Measurements from ENCODE around the gene MYO3B. TPM values are rescaled to one million over a fixed set of nuclear protein-coding genes. Genes with fewer than 3 reads are reported as not detected.
"Not testable (repeated sequence)": the region's sequence is repeated elsewhere in the genome, so short reads cannot be mapped to it uniquely, and the experiment has no call there.

MYO3B gene
- total RNA-seq, 1 donor from 2014 or later: 5.5 TPM

DNA sequence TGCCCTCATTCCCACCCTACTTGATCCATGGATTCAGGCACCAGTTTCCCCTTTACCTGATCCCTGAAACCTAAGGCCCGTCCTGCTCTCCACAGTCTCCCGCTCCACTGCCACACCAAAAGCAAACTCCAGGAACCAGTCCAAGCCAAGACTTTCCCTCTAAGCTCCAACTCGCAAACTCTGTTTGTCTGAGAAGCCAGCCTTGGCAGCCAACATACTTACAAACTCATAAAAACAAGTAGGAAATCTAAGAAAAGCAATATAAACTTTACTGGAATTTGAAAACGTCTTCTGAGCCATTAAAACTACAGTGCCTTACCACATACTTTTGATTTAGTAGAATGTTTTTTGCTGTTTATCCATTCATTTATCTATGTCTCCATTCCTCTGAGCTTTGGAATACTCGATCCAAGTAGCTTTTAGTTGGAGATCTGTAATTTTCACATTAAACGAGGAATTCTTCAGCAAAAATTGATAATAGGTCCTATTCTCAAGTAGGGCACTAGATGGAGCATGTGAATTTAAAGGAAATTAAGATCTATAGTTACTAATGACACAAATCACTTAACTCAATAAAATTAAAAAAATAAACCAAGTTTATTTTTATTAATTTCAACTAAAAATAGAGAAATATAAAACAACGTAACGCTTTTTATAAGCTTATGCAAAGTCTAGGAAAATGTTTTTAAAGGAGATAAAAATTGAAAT is 199.7 kb downstream of the MYO3B start:
- no peak for DNase-seq

DNA sequence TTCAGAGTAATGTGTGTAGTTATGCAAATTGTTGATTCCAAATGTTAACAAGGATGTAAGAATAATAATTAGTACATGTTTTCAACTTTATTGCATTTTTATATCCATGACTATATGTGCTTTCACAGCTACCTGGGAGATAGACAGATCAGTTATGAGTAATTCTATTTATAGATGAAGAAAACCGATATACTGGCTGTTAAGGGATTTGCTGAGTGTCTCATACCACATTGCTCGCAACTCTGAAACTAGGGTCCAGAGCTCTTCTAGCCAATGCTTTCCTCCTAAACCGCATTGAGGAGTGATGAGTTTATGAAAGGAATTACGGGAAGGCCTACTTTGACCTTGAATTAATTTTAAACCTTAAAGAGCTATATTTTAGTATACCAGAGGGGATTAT is 202.3 kb downstream of the MYO3B start:
- DNase-seq: no peak

DNA sequence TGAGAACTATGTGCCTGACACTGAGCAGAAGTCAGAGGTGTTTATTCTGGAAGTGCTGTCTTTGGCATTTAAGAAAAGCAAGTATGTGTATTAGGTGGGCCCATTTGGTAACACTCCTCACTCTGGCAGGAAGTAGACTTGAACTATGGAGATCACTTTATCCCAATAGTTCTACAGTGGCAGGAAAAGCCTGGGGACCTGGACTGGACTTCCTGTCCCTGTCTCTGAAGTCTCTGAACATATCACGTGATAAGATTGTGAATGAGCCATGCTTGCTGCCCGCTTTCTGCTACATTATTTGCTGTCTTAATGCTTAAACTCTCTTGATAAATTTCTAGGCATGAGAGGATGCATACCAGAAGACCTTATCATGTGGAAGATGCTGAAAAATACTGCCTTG is 203.7 kb downstream of the MYO3B start:
- DNase-seq: no peak

DNA sequence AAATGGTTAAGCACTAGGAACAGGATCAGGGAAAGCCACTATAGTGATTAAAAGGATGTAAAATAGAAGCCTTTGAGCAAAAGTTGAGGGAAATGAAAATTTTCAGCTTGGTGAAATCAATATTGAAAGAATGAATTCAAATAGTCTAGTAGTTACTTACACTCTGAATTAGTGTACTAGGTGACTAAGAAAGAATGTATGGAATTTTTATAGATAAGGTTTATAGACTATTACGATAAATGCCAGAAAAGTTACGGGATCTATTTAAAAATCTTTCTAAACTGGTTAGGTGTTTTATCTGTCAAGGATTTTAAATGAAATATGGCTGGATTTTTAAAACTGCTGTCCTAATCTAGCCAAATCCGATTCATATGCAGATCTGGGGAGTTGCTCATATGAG is 208.6 kb downstream of the MYO3B start:
- no peak for DNase-seq

DNA sequence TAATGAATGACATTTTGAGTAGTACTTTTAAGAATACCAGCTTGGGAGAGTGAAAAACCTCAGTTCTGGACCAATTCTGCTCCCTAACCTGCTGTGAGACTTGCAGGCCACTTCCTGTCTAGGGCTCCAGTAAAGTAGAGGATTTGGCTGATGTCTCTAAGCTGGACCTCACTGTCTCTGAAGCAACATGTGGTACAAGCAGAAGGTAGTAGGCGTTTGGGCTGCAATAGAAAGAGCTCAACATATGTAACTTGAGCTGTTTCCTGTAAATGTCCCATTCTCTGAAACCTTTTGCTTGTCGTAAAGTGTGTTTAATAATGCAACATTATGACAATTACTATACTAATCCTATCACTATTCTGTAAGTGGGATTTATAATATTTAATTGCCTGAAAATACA is 213.1 kb downstream of the MYO3B start:
- DNase-seq: no peak

DNA sequence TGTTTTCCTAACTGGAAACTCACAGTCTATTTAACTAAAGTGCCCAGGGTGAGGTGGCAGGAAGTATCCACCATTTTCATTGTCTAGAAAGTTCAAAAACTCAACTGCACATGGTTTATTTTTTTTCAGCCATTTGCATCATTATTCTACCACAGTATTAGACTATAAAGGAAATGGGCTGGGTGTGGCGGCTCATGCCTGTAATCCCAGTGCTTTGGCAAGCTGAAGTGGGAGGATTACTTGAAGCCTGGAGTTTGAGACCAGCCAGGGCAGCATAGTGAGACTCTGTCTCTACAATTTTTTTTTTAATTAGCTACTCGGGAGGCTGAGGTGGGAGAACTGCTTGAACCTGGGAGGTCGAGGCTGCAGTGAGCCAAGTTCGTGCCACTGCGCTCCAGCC is 213.8 kb downstream of the MYO3B start:
- no peak for DNase-seq

DNA sequence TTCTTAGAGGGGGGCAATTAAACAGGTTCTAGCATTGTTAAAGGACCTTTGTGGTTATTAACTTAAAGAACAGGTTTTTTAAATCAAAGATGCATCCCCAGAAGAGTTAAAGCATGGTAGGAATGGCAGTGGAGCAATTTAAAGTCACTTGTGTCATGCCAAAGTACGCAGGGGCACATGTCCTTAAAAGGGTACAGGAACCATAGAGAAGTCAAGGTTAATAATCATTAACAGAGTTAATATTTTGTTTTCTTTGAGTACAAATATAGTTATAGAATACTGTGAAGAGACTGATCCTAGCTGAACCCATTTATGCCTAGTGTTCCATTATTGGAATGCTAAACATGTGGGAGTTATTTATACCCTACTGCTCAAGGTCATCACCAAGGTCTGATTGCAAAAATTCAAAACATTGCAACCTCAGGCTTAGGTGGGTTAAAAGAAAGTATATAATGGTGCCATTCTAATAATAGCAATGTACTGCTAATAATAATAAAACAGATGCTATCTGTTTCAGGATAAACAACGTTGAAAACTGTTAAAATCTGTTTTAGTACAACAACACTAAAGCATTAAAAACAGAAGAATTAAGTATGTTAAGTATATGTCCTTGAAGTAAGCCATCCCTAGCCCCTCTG is 216.0 kb downstream of the MYO3B start:
- no peak for DNase-seq

DNA sequence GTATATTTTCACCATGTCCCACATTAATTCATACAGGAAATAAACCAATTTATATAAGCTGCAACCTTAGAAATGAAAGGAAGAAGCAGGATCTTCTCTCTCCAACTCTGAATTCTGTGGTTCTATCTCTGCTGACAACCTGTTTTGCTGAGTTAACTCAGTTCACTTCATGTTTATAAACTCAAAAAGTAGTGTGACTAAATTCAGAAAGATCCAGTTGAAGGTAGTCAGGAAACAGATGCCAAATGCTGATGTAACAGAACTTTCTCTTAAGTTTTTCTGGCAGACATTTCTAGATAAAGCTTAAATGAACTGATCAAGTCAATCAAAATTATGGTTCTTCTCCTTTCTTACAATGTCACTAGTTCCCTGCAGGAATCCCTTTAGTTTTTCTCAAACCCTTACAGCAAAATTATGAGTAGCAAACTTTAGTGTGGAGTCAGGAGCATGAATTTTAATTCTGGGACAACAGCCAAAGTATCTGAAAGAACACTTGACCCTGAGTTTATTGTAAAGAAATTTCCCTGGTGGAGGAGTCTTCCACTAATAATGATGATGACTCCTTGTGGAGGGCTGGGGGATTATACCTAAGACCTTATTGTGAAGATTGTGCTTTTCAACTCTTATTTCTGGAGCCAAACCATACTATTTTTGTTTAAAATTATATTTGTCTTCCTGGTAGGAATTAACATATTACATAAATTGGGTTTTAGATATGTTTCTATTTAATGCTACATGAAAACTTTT is 216.9 kb downstream of the MYO3B start:
- DNase-seq: no peak

DNA sequence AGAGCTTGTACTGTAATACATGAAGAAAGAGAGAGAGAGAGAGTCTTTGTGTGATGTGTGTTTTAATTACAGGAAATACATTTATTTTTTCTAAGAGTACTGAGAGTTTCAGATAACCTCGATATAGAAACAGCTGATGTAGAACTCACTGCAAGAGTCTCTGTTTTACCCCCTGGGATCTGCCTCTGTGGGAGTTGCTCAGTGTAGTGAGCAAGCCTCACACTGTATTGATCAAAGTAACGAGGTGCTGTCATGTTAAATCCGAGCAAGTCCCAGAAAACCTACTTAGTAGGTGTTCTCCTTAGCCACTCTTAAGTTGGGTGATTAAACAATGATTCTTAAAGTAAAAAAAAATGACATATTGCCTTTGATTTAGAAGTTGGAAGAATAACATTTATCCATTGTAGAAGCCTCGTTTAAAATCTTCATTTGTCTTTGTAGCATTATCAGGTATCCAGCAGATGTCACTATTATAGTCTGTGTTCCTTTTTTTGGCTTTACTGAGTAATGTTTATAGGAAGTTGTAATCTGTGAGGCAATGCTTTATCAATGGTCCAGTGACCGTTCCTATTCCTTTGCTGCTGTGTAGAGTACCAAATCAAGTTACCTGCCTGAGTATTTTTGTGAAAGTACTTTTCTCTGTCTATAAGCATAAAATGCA is 219.0 kb downstream of the MYO3B start:
- peak; percentile 12 for DNase-seq

DNA sequence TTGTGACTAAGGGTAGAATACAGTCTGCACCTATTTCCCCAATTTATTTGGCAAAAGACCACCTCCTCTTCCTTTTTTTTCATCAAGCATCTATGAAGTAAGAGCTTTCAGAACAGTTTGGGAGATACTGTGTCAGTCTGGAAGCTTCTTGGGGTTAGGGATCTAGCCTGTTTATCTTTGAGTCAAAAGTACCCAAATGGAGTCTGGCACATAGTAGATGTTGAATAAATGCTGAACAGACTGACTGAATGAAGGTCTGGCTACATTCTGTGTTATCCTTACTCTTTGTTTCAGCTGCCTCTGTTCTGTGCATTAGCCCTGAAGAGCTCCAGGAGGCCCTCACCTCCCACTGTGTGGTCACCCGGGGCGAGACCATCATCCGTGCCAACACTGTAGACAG is 223.2 kb downstream of the MYO3B start:
- no peak for DNase-seq

DNA sequence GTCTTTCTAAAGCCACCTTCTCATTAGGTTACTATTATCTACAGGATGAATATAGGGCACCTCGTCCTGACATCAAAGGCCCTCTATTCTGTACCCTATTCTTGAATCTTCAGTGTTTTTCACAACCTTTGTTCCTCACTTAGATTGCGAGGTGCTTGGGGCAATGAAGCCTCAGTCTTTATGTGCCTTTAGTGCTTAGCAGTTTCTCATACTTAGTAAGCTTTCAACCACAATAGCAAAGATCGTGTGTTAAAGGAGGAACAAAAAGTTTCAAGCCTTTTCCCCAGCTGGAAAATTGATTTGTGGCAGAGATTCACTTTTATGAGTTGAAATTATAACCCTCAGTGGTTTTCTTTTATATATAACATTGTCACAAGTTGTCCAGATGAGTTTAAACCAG is 226.9 kb downstream of the MYO3B start:
- DNase-seq: no peak

DNA sequence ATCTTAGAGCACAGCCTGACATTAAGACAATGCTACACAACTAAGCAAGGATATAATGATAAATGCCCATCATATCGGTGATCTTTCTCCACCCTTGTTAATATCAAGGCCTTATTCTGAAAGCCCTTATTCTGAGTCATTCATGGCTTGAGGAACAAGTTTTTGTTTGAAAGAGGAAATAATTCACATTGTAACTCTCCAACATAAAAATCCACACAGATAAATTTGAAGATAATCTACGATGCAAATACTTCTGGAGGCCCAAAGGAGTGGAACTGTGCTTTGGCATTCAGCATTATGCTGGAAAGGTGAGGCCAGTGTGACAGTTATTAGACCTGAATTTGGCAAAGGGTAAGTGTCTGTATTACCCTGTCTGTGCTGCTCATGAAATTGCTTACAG is 227.4 kb downstream of the MYO3B start:
- no peak for DNase-seq

DNA sequence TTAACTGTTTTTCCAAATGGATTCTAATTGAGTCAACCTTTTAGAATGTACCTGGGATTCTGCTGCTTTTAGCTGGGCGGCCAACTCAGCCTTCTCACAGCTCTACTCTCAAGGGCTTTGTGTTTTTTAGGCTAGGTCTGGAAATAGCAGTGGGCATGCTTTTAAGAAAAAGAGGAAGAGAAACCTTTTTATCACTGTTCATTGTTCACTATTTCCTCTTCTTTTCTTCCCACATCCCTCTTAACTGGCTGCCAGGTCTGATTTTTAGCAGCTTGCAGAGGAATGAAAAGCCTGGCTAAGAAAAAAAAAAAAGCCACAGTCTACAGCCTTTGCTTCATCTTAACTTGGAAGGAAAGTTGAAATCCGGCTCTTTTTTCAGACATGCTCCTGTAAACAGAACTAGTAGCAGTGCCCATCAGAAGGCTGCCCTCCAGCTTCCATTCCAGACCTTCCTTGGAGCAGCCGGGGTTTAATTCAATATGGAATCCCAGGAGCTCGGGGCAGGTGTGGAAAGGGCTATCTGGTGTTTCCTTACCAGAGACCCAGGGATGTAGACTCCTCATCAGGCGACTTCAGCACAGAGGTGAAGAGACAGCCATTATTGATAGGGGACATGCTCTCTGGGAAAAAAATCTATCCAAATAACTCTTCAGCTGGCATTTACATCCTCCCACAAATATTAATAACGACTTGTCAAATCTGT is 230.7 kb downstream of the MYO3B start:
- no peak for DNase-seq

DNA sequence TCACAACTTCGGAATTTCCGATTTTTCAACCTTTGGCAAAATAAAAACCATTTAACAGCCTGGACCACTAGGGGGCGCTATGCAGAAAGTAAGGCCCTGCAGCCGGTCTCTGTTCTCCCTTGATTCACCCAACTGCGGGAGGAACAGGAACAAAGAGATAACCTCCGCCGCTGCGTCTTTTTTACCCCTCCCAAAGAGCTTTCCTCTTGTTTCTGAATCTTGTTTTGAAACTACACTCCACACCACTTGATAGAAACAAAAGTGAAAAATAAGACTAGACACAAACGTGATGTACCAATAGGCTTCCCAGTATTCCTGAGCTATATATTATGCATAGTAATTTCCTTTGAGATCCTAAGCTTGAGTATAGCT is 231.2 kb downstream of the MYO3B start:
- peak; percentile 36 for DNase-seq

DNA sequence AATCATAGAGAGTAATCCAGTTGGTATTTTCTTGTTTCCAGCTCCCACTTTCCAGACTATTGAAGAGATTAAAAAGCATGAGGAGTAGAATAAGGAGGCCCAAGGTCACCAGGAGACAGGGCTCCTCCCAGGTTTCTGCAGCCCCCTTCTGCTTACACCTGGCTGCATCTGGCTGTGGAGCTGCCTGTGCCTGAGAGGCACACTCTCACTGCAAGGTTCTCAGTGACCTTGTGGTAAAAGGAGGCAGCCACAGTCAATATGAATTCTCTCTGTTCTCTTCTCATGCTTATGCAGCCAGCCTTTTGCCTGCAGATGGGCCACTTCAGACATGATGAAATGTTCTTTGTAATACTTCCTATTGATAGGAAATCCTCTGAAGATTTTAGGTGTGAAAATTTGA is 233.7 kb downstream of the MYO3B start:
- DNase-seq: no peak

DNA sequence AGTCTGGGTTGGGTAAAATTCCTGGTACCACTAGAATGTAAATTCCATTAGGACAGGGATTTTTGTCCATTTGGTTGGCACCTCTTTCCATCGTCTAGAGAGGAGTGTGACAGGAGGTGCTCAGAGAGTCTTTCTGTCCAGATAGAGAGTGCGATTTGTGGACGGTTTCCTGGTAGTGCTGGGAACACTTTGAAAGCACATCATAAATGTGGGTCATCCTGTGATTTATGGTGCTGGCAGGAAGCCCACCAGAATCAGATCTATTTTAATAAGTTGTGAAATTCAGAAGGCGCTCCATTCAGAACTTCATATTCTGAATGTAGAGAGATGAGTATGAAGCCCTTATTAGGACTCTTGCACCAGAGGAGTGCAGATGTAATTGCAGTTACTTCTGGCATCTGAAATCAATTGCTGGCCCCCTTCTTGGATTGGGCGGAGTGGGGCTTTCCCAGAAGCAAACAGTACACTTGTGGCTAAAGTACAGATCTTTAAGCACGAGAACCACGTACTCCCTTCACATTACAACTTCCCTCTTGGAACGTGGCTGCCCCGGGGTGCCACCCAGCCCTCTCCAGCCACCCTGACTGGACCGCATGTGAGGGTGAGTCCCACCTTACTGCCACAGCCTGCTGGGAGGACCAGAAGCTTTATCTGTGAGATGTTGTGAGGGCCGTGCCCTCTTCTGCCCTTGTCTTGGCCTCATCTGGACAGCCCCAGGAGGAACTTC is 243.2 kb downstream of the MYO3B start:
- DNase-seq: peak; percentile 49

DNA sequence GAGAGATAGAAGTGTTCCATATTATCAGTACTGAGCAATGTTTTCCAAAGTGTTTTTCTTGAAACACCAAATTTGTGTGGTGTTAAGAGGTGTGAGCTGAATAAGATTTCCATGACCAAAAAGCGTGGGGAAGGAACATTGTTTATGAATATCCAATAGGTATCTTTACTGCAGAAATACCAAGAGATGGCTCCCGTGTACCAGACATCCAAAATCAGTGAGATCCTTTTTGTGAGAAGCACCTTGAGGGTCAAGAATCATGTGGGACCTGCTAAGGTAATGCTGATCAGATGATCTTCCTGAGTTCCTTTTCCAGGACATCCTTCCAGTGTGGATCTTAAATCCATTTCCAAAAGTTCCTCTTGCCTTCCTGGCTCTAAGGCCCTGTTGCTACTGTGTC is 246.0 kb downstream of the MYO3B start:
- DNase-seq: no peak

DNA sequence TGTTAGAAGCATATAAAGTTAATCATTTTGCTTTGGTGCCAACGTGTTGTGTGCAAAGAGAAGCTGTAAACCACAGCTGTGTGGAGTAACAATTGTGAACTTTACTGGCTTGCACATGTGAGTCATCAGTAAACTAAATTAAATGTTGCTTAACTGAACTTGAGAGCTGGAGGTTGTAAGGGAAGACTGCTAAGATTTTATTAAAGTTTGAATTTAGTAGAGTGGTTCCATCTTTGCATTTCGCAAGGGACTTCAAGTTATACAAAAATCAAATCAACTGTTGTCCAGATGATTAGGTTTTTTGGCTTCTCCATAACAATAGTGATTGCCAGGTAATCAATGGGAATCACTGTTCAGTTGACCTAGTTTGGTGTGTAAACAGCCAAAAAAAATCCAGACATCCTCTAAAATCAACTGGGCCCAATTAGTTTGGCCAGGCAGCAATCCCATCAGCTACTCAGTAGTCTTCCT is 247.4 kb downstream of the MYO3B start:
- DNase-seq: peak; percentile 86

DNA sequence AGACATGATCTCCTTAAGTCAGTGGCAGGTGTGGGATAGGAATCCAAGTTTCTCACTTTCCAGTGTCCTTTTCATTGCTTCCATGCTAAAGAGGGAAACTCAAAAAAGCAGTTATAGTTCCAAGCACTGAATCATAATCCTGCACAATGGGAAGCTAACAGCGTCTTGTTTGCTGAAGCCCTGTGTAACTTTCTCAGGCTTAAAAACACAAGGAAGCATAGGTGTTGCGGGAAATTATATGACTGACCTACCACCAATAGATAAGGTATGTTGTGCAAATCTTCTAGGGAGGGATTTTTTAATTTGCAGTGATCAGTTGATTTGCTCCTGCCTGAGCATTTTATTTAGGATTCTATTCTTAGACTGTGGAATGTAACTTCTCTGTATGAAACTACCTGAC is 250.9 kb downstream of the MYO3B start:
- DNase-seq: no peak

DNA sequence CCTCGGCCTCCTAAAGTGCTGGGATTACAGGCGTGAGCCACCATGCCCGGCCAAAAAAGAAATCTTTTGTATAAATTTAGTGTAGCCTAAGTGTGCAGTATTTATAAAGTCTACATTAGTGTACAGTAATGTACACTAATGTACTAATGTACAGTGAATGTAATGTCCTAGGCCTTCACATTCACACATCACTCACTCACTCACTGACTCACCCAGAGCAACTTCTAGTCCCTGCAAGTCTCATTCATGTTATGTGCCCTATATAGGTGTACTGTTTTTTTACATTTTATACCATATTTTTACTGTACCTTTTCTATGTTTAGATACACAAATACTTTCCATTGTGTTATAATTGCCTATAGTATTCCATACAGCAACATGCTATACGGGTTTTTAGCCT is 254.9 kb downstream of the MYO3B start:
- no peak for DNase-seq

DNA sequence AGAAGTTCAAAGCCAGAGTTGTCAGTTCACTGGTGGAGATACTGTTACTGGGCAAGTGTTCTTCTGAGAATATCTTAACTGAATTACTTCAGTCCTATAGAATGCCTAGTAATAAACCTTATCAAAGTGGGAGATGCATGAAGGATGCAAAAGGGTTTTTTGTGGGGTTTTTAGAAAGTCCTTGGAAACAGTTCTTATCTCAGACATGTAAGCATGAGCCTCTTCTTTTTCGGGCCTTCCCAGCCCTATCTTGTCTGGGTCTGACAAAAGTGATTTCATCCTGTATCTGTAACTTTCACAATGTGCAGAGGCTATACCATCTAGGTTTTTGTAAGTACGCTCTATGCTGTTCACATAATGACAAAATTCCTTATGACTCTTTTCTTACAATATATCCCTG is 255.5 kb downstream of the MYO3B start:
- DNase-seq: no peak

DNA sequence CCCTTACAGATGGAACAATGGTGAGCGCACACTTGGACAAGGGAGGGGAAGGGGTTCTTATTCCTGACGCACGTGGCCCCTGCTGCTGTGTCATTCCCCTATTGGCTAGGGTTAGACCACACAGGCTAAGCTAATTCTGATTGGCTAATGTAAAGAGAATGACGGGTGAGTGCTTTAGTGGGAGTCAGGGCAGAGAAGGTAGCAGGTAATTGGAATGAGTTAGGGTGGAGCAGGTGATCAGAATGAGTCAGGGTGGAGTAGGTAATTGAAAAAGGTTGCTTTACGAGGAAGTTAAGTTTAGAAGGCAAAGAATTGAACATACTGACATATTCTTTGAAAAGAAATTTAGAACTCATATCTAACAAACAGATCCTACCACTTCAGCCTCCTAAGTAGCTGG is 256.4 kb downstream of the MYO3B start:
- DNase-seq: not testable (repeated sequence)
